H9 (cell line): ENCODE results near the gene SLC30A3. TPM values are rescaled to one million over a fixed set of nuclear protein-coding genes. Genes with fewer than 3 reads are reported as not detected.

Experiments used
- DNase-seq: peaks from one replicate; pipeline ENCODE4 v3.0.0-alpha.2; 2017
- H2AFZ ChIP-seq: one replicate; pipeline ENCODE4 v1.6.1; 2013; ENCODE audit warnings: mild to moderate bottlenecking, low read length, control low read depth, moderate library complexity
- H2AK5ac ChIP-seq: 2 replicates; pipeline ENCODE4 v1.6.1; 2013; ENCODE audit warnings: low read length, control low read depth, mixed read lengths; ENCODE audit not compliant: insufficient read length
- H2BK120ac ChIP-seq: one replicate; pipeline ENCODE4 v1.6.1; 2013; ENCODE audit warnings: low read depth, mild to moderate bottlenecking, low read length, control low read depth, inconsistent platforms; ENCODE audit not compliant: poor library complexity, severe bottlenecking
- H2BK12ac ChIP-seq: 2 replicates; pipeline ENCODE4 v1.6.1; 2013; ENCODE audit warnings: low read length, control low read depth, mixed read lengths, low read depth; ENCODE audit not compliant: insufficient read length
- H2BK15ac ChIP-seq: 2 replicates; pipeline ENCODE4 v1.6.1; 2013; ENCODE audit warnings: low read depth, low read length, control low read depth
- H2BK20ac ChIP-seq: one replicate; pipeline ENCODE4 v1.6.1; 2013; ENCODE audit warnings: low read depth, mild to moderate bottlenecking, low read length, control low read depth, inconsistent platforms; ENCODE audit not compliant: poor library complexity, severe bottlenecking
- H2BK5ac ChIP-seq: 2 replicates; pipeline ENCODE4 v1.6.1; 2013; ENCODE audit warnings: low read length, control low read depth, mixed read lengths; ENCODE audit not compliant: insufficient read length
- H3K14ac ChIP-seq: 2 replicates; pipeline ENCODE4 v1.6.1; 2013; ENCODE audit warnings: low read length, control low read depth; ENCODE audit not compliant: insufficient read depth
- H3K18ac ChIP-seq: 2 replicates; pipeline ENCODE4 v1.6.1; 2013; ENCODE audit warnings: low read depth, mild to moderate bottlenecking, mixed read lengths, low read length, control low read depth; ENCODE audit not compliant: insufficient read length
- H3K23ac ChIP-seq: 2 replicates; pipeline ENCODE4 v1.6.1; 2013; ENCODE audit warnings: low read length, control low read depth, mixed read lengths, low read depth; ENCODE audit not compliant: insufficient read length
- H3K23me2 ChIP-seq: 2 replicates; pipeline ENCODE4 v1.6.1; 2013; ENCODE audit warnings: low read depth, mild to moderate bottlenecking, mixed read lengths, low read length, control low read depth; ENCODE audit not compliant: insufficient read length, poor library complexity, severe bottlenecking
- H3K27ac ChIP-seq: 2 replicates; pipeline ENCODE4 v1.5.1; 2013; ENCODE audit warnings: low read length, control low read depth, mixed read lengths, low read depth; ENCODE audit not compliant: insufficient read length
- H3K27me3 ChIP-seq: 2 replicates; pipeline ENCODE4 v1.6.1; 2013; ENCODE audit warnings: low read length, control low read depth, inconsistent platforms; ENCODE audit not compliant: insufficient read depth
- H3K4ac ChIP-seq: 2 replicates; pipeline ENCODE4 v1.6.1; 2013; ENCODE audit warnings: low read depth, mild to moderate bottlenecking, control low read depth, inconsistent platforms, low read length, moderate library complexity
- H3K4me1 ChIP-seq: 2 replicates; pipeline ENCODE4 v1.6.1; 2013; ENCODE audit warnings: low read length, control low read depth, inconsistent platforms; ENCODE audit not compliant: insufficient read depth
- H3K4me2 ChIP-seq: 2 replicates; pipeline ENCODE4 v1.6.1; 2013; ENCODE audit warnings: low read length, control low read depth, mixed read lengths; ENCODE audit not compliant: insufficient read length, insufficient read depth
- H3K56ac ChIP-seq: 2 replicates; pipeline ENCODE4 v1.6.1; 2013; ENCODE audit warnings: low read depth, mild to moderate bottlenecking, mixed read lengths, low read length, control low read depth; ENCODE audit not compliant: insufficient read length
- H3K79me1 ChIP-seq: 2 replicates; pipeline ENCODE4 v1.6.1; 2013; ENCODE audit warnings: low read depth, mild to moderate bottlenecking, moderate library complexity, low read length, control low read depth, inconsistent platforms; ENCODE audit not compliant: insufficient read depth, poor library complexity, severe bottlenecking
- H3K79me2 ChIP-seq: 2 replicates; pipeline ENCODE4 v1.6.1; 2013; ENCODE audit warnings: low read length, control low read depth, inconsistent platforms; ENCODE audit not compliant: insufficient read depth
- H3K9ac ChIP-seq: 2 replicates; pipeline ENCODE4 v1.6.1; 2013; ENCODE audit warnings: low read length, control low read depth, mixed read lengths; ENCODE audit not compliant: insufficient read length; ENCODE audit errors: extremely low read depth
- H3K9me3 ChIP-seq: one replicate; pipeline ENCODE4 v1.6.1; 2013; ENCODE audit warnings: low read depth, low read length, inconsistent platforms; ENCODE audit not compliant: control insufficient read depth
- H3T11ph ChIP-seq: one replicate; pipeline ENCODE4 v1.6.1; 2013; ENCODE audit warnings: mild to moderate bottlenecking, low read length, control low read depth, inconsistent platforms
- H4K20me1 ChIP-seq: one replicate; pipeline ENCODE4 v1.6.1; 2013; ENCODE audit not compliant: control insufficient read depth, insufficient read length, insufficient read depth
- H4K5ac ChIP-seq: 2 replicates; pipeline ENCODE4 v1.6.1; 2013; ENCODE audit warnings: low read depth, mild to moderate bottlenecking, mixed read lengths, low read length, control low read depth; ENCODE audit not compliant: insufficient read length
- H4K8ac ChIP-seq: replicated peaks from 2 replicates; pipeline ENCODE4 v1.6.1; 2013; ENCODE audit warnings: low read length, control low read depth, mixed read lengths, low read depth; ENCODE audit not compliant: insufficient read length
- H4K91ac ChIP-seq: 2 replicates; pipeline ENCODE4 v1.6.1; 2013; ENCODE audit warnings: low read depth, mild to moderate bottlenecking, moderate library complexity, mixed read lengths, low read length, control low read depth; ENCODE audit not compliant: insufficient read length
- H3K27ac Mint-ChIP-seq, 3 experiments: 2 replicates in 2 of 3; 3 replicates in 1 of 3; pipeline ENCODE4 v1.8.0; 2020 to 2021; ENCODE audit warnings: mixed read lengths in 3 of 3, mild to moderate bottlenecking in 1 of 3, moderate library complexity in 1 of 3
- H3K27me3 Mint-ChIP-seq: 2 replicates; pipeline ENCODE4 v1.8.0; 2021; ENCODE audit warnings: low read depth, mild to moderate bottlenecking, moderate library complexity, mixed read lengths
- H3K36me3 Mint-ChIP-seq, 3 experiments: 2 replicates in 2 of 3; 3 replicates in 1 of 3; pipeline ENCODE4 v1.8.0; 2020 to 2021; ENCODE audit warnings: low read depth in 3 of 3, mixed read lengths in 3 of 3; ENCODE audit not compliant: insufficient read depth in 1 of 3
- H3K4me1 Mint-ChIP-seq, 2 experiments: 2 replicates each; pipeline ENCODE4 v1.8.0; 2020; ENCODE audit warnings: mixed read lengths in 2 of 2
- H3K4me3 Mint-ChIP-seq, 2 experiments: 2 replicates in 1 of 2; 3 replicates in 1 of 2; pipeline ENCODE4 v1.8.0; 2020 to 2021; ENCODE audit warnings: mild to moderate bottlenecking in 2 of 2, mixed read lengths in 2 of 2, moderate library complexity in 1 of 2
- H3K9me3 Mint-ChIP-seq, 2 experiments: 2 replicates in 1 of 2; 3 replicates in 1 of 2; pipeline ENCODE4 v1.8.0; 2020; ENCODE audit warnings: mild to moderate bottlenecking in 2 of 2, mixed read lengths in 2 of 2, moderate library complexity in 1 of 2
- CTCF ChIP-seq: fragments of 200-600 bp; sonication (generic); conservative IDR thresholded peaks from 3 replicates; pipeline ENCODE4 v1.8.0; 2021; ENCODE audit warnings: antibody characterized with exemption, mild to moderate bottlenecking
- WGBS: extraction: QIAGEN DNeasy Blood & Tissue Kit; methylation state at CpG from one replicate; pipeline ENCODE4 v1.1.7; 2013; ENCODE audit warnings: missing lambda C conversion rate, low lambda C conversion rate, mixed read lengths; ENCODE audit not compliant: insufficient read length; ENCODE audit errors: extremely low coverage; 5-methylcytosine and 5-hydroxymethylcytosine counted together
- total RNA-seq: library from RNA; stranded (reverse); gene quantifications from 2 replicates; pipeline ENCODE4 v1.2.1, GENCODE V29; 2021

Gene SLC30A3
- total RNA-seq, 1 experiment from 2014 or later, result 2.5 TPM

GRCh38 chr2:27236136-27236535 lies 26.7 kb downstream of the SLC30A3 start:
- Histone ChIP-seq H3K4ac (no peak overlapping the region), H4K20me1 (peaks cover 2% of the 10 kb centered on the region), H3K23ac (no peak overlapping the region), H3T11ph (no peak overlapping the region), H2BK12ac (no peak overlapping the region), H3K79me1 (no peaks in the 10 kb centered on the region), H2BK5ac (no peak overlapping the region), H3K79me2 (no peaks in the 10 kb centered on the region), H3K23me2 (no peaks in the 10 kb centered on the region), H3K27me3 (no peaks in the 10 kb centered on the region), H4K8ac (no peak overlapping the region), H4K91ac (no peak overlapping the region), H4K5ac (no peak overlapping the region), H3K18ac (no peak overlapping the region), H2BK120ac (no peak overlapping the region), H2AFZ (no peak overlapping the region), H2BK15ac (no peak overlapping the region), H3K9me3 (no peaks in the 10 kb centered on the region), H3K27ac (no peak overlapping the region), H3K56ac (no peak overlapping the region), H3K9ac (no peak overlapping the region), H3K14ac (no peak overlapping the region), H3K4me2 (no peak overlapping the region), H2AK5ac (no peak overlapping the region), H2BK20ac (no peak overlapping the region), H3K4me1 (no peaks in the 10 kb centered on the region)
- no CpG with 5 or more reads among the region's 12 CpGs for WGBS
- H3K4me1 Mint-ChIP-seq, result no peaks in the 10 kb centered on the region
- no peak overlapping the region; a peak in 1 of 7 replicates for H3K27ac Mint-ChIP-seq
- H3K36me3 Mint-ChIP-seq, result peaks cover 71 to 100% (median 99%) of the 10 kb centered on the region in 3 experiments
- no peaks in the 10 kb centered on the region for H3K9me3 Mint-ChIP-seq
- TF ChIP-seq CTCF, result no peak
- H3K4me3 Mint-ChIP-seq, result no peak overlapping the region
- DNase-seq, result no peak
- no peaks in the 10 kb centered on the region for H3K27me3 Mint-ChIP-seq
